Measurements from ENCODE around the gene SLC39A5.

DNA sequence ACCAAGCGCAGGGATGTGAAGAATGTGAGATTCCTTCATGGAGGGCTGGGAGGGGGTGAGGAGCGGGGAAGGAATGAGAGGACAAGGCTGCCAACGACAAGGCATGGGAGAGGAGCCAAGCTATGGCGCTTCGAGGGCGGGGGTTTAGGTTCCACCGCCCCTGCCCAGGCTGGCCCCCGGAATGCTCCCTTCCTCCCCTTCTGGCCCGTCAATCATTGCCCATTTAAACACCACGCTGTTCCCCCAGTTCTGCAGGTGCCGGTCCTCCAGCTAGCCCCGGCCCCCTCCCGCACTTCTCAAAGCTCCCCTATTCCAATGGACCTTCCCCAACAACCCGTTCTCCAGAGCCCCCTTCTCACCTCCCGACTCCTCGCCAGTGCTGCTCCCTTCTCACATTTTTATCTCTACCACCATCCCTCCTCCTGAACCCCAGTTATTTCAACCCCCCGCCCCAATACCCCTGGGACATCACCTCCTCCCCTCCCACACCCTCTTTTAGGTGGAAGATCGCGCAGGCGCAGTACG lies 8.6 kb upstream of the SLC39A5 start:
- TF ChIP-seq, protein P1, sequence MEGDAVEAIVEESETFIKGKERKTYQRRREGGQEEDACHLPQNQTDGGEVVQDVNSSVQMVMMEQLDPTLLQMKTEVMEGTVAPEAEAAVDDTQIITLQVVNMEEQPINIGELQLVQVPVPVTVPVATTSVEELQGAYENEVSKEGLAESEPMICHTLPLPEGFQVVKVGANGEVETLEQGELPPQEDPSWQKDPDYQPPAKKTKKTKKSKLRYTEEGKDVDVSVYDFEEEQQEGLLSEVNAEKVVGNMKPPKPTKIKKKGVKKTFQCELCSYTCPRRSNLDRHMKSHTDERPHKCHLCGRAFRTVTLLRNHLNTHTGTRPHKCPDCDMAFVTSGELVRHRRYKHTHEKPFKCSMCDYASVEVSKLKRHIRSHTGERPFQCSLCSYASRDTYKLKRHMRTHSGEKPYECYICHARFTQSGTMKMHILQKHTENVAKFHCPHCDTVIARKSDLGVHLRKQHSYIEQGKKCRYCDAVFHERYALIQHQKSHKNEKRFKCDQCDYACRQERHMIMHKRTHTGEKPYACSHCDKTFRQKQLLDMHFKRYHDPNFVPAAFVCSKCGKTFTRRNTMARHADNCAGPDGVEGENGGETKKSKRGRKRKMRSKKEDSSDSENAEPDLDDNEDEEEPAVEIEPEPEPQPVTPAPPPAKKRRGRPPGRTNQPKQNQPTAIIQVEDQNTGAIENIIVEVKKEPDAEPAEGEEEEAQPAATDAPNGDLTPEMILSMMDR (IDR thresholded peaks at IDR 0.05; ENCODE audit: poor library complexity), result no peak
- TF ChIP-seq EZH2 (IDR thresholded peaks at IDR 0.05; ENCODE audit: borderline replicate concordance), result no peak
